ENCODE data around the gene RGS12. TPM values are rescaled to one million over a fixed set of nuclear protein-coding genes. Genes with fewer than 3 reads are reported as not detected.

Gene RGS12
- total RNA-seq, 4 donors from 2014 or later, result 14.6 to 25.1 (median 20.9) TPM

- intact Hi-C loops (cut with DNase I), result no loop called here
- Histone ChIP-seq H3K9me3 (no peaks in the 10 kb centered on the region), H3K4me3 (replicated peaks in 1 of 3) (no peak overlapping the region), H3K27ac (no peak overlapping the region), H3K27me3 (no peaks in the 10 kb centered on the region), H3K4me1 (peaks cover 6 to 18% of the 10 kb centered on the region in 2 donors), H3K36me3 (peaks cover 6 to 9% of the 10 kb centered on the region in 2 donors)
- TF ChIP-seq CTCF (IDR thresholded peaks at IDR 0.05), result no peak
- no peak for TF ChIP-seq POLR2A (IDR thresholded peaks at IDR 0.05)
- no peak for DNase-seq
- WGBS, 2 donors, result 93 to 94% methylated on average over 3 to 6 of the region's 6 CpGs
These were observed 47.1 kb upstream of the RGS12 start for GRCh38 chr4:3245676-3246075.

- DNase-seq, result no peak
- 67 to 78% methylated on average over 6 to 9 of the region's 16 CpGs for WGBS, 2 donors
- intact Hi-C loops (cut with DNase I), result no loop called here
- TF ChIP-seq CTCF (IDR thresholded peaks at IDR 0.05), result no peak
- no peak for TF ChIP-seq POLR2A (IDR thresholded peaks at IDR 0.05)
- Histone ChIP-seq H3K4me3 (replicated peaks in 1 of 3) (no peak overlapping the region), H3K4me1 (peaks cover 9 to 25% of the 10 kb centered on the region in 2 donors), H3K36me3 (no peaks in the 10 kb centered on the region), H3K27me3 (no peaks in the 10 kb centered on the region), H3K9me3 (no peaks in the 10 kb centered on the region), H3K27ac (no peak overlapping the region)
These were observed 46.1 kb upstream of the RGS12 start for GRCh38 chr4:3246458-3247398.

- intact Hi-C loops (cut with DNase I), result no loop called here
- H3K27me3 ChIP-seq, result no peaks in the 10 kb centered on the region
- H3K36me3 ChIP-seq, result no peaks in the 10 kb centered on the region
- peaks cover 9 to 25% of the 10 kb centered on the region in 2 donors for H3K4me1 ChIP-seq
- no peaks in the 10 kb centered on the region for H3K9me3 ChIP-seq
- 89 to 92% methylated on average over 3 to 12 of the region's 21 CpGs for WGBS, 2 donors
- no peak overlapping the region for H3K27ac ChIP-seq
- TF ChIP-seq CTCF (IDR thresholded peaks at IDR 0.05) (no peak), POLR2A (IDR thresholded peaks at IDR 0.05) (no peak)
- no peak overlapping the region for H3K4me3 ChIP-seq (replicated peaks in 1 of 3)
- DNase-seq, result no peak
These were observed 45.2 kb upstream of the RGS12 start for GRCh38 chr4:3247399-3248177.

- DNase-seq, result no peak
- WGBS, 2 donors, result no CpG with 5 or more reads among the region's 14 CpGs
- Histone ChIP-seq H3K36me3 (no peaks in the 10 kb centered on the region), H3K27ac (no peak overlapping the region), H3K27me3 (no peaks in the 10 kb centered on the region), H3K4me3 (replicated peaks in 1 of 3) (no peak overlapping the region), H3K9me3 (no peaks in the 10 kb centered on the region), H3K4me1 (peaks cover 9 to 23% of the 10 kb centered on the region in 2 donors)
- intact Hi-C loops (cut with DNase I), result no loop called here
- TF ChIP-seq POLR2A (IDR thresholded peaks at IDR 0.05), result no peak
- TF ChIP-seq CTCF (IDR thresholded peaks at IDR 0.05), result no peak
These were observed 44.7 kb upstream of the RGS12 start for GRCh38 chr4:3248178-3248480.

Data from thyroid gland (tissue), 4 donors.